ENCODE results near the gene RGS11.
"Not testable (repeated sequence)": the region's sequence is repeated elsewhere in the genome, so short reads cannot be mapped to it uniquely, and the experiment has no call there.

The RGS11 gene

DNA sequence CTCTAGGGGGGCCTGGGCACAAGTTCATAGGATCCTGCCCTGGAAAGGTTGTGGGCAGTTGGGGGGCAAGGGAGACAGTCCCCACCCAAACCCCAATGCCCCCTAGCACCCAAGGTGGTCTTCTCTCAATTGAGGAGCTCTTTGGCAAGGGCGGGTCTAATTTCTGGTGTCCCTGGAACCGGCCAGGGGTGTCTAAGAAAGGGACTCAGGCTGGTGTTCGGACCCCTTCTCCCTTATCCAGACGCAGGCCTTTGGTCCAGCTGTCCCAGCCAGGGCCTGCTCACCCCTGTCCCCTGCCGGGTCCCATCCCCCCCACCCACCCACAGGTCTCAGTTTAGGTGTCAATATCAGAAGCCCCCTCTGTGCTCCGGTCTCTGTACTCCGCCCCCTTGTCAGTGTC lies 3.8 kb upstream of the RGS11 start:
- DNase-seq = no peak

- no peak for DNase-seq
Observed at GRCh38 chr16:278863-279366, 3.2 kb upstream of the RGS11 start.

DNA sequence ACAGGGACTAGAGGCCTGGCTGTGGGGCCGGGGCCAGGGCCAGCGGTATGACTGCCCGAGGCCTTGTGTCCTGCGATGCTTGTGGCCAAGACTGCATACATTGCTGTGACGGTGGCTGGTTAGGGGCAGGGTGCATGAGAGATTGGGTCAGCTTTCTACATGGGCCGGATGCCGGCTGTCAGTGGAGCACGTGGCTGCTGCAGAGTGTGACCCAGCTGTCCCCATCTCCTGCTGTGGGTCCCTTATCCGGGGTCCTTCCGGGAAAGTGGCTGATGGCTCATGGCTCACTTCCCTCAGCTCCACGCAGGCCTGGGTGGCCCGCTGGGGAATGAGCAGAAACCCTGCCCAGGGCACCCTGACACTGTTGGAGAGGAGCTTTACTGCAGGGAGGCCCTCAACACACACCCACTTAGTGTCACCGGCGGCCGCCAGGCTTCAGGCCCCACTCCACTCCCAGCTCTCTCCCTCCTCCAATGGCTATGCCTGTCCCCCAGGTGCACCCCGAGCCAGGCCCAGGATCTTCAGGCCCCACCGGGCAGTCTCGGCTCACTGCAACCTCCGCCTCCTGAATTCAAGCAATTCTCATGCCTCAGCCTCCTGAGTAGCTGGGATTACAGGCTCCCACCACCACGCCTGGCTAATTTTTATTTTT lies 808 bp upstream of the RGS11 start:
- no peak for DNase-seq

DNA sequence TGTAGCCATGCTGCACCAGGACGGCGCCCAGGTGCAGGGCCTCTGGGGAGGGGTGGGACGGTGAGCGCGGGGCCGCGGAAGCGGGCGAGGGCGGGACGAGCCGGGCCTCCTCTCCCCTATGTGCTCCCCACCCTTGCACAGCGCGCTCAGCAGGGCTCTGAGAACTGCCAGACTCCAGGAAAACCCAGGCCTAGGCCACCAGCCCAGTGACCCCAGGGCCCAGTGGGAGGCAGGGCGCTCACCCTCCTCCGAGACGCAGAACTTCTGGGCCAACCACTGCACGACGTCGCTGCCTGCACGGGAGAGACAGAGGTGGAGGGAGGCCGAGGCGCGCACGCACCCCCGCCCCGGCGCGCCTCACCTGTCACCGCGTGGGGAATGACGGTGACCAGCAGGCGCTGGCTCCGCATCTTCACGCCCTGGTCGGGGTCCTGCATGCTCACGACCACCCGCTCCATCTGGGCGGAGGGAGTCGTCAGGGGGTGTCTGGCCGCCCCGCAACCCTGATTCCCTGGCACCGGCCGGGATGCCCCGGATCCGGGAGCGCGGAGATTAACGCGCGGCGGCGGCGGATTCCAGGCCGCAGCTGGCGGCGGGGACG lies 603 bp downstream of the RGS11 start:
- DNase-seq = no peak

DNA sequence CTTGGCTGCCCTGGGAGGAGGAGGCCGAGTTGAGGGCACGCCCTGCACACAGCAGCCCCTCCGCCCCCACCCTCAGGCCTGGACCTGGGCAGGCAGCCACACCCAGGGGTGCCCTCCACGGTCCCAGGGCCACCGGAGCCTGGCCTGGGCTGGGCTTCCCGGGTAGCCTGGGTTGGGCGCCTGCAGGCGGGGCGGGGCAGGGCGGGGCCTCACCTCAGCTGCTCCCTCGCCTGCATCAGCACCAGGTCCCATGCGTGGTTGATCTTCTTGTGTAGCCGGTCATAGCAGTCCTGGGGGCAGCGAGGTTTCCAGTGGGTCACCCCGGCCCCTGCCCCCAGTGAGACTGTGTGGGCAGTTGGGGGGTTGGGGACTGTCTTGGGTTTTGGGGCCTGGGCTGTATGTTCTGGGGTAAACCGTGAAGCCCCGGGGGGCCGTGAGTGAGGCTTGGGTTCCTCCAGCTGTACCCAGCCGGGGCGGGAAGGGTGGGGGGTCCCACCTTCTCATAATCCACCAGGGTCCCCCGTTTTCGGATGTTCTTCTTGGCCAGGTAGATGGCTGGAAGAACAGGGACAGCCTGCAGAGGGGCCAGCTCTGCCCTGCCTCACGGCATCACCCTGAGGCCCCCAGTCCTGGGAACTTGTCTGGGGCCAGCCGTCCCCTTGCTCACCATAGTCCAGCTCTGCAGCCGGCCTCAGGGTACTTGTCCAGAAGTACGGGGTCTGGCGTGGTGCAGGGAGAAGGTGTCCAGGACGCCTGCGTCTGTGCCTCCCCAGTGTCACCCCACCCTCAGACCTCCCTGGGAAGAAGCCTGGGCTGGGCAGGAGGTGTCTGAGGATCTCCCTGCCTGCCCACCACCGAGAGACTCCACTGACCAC lies 2.0 kb downstream of the RGS11 start:
- DNase-seq = no peak

GRCh38 chr16:272633-273546 lies 2.9 kb downstream of the RGS11 start:
- no peak for DNase-seq

DNA sequence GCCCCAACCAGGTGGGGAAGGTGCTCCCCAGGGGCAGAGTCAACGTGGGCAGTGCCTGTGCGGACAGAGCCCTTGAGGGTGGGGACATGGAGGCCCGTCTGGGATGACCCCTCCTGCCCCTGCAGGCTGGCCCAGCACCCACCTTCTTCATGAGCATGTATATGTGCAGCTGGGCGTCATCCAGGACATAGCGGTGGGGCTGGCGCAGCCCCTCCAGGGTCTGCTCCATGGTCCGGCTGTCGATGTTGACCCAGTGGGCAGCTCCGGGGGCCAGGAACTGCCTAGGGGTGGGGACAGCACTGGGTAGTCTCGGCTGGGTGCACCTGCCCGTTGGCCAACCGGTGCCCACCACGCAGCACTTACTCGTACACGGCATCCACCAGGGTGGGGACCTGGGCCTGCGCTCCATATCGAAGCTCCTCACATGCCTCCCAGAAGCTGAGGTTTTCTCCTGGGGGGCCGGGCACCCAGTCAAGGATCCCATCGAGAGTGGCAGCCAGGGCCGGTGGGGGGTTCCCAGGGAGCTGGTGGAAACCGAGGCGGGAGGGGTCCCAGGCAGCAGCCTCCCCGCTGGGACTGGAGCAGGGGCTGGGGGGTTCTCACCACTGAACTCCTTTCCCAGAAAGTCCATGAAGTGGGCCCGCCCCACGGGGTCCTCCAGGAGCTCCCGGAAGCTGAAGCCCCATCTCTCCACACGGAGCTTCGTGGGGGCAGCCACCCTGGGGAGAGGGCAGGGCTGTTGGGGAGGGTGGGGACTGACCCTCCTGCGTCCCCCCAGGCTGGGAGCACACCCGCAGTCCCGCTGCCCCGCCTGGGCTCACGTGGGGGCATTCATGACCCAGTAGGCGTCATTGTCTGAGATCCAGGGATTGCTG lies 5.1 kb downstream of the RGS11 start:
- DNase-seq = no peak

GRCh38 chr16:269061-269796 lies 6.5 kb downstream of the RGS11 start:
- DNase-seq = no peak

GRCh38 chr16:268141-269053 lies 7.3 kb downstream of the RGS11 start:
- no peak for DNase-seq

GRCh38 chr16:267562-267961 lies 8.2 kb downstream of the RGS11 start:
- DNase-seq = not testable (repeated sequence)

GRCh38 chr16:266258-267164 lies 9.2 kb downstream of the RGS11 start:
- no peak for DNase-seq

DNA sequence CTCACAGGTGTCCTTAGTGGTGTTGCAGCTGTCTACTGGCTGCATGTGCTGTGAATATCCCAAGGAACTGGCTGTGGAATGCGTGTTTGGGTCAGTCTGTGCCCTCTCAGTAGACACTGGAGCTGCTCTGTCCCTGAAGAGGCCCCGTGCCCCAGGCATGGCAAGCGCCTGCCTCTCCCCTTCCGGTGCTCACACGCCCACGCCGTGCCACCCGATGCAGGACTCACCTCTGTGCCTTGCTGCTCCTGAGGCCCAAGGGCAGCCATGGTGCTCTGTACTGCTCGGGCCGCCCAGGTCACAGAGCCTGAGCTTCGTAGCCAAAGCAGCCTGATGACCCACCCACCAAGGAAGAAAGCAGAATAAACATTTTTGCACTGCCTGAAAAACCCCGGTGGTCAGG lies 10.0 kb downstream of the RGS11 start:
- DNase-seq = no peak

DNA sequence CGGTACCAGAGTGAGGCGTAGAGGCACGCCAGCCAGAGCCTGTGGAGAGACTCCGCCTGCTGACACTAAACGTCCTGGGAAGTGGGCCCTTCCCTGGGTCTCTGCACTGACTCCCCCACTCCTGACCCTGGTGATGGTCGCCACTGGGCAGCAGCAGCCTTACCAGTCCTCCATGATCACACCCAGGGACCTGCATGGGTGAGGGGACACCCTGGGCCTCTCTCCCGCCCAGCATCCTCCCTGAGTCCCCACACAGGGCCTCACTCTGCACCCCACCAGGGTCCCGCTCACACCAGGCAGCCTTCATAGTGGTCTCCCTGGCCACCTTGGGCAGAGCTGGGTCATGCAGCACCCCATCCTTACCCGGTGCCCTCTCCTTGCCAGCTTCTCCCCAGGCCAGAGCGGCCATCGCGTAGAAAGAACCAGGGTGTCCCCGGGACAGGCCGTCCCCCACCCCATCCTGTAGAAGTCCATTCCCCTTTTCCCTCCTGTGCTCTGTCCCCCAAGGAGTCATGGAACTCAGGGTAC lies 10.7 kb downstream of the RGS11 start:
- no peak for DNase-seq

- DNase-seq = no peak
Observed at GRCh38 chr16:264440-264951, 11.2 kb downstream of the RGS11 start.

GRCh38 chr16:263944-264343 lies 11.8 kb downstream of the RGS11 start:
- DNase-seq = no peak

GRCh38 chr16:263182-263774 lies 12.5 kb downstream of the RGS11 start:
- no peak for DNase-seq

DNA sequence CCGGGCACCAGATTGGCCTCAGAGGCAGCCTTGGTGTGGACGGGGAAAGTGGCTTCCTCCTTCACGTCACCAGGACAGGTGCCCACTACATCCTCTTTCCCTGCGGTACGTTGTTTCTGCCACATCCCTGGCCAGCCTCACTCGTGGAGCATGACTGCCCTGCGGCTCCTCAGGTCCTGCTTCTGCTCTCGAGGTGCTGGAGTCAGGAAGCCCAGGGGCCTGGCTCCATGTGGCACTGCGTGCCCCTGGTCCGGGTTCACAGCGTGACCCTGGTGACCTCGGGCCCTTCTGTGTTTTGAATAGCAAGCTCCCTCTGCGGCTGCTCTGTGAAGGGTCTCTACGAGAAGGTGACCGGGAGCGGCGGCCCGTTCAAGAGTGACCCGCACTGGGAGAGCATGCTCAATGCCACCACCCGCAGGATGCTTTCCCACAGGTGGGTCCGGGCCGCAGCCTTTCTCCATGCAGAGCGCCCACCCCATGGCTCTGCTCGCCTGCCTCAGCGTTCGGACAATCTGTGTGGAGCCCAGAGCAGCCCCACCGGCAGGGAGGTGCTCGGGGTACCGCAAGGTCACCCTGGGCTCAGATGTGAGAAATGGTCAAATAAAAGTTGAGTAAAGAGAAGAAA lies 13.5 kb downstream of the RGS11 start:
- DNase-seq = no peak

Measured in fibroblast of skin of right quadriceps (primary cell).